Activated T-cell treated with anti-CD3 and anti-CD28 coated beads, Interleukin-2, amount 50 U/mL, for 48 hours (primary cell): ENCODE data around the gene PTGES3.
"Not testable (repeated sequence)": the region's sequence is repeated elsewhere in the genome, so short reads cannot be mapped to it uniquely, and the experiment has no call there.

Experiments used
- DNase-seq, 2 experiments: peaks; one replicate each; pipeline ENCODE4 v3.0.0-alpha.2; 2020

PTGES3 gene

GRCh38 chr12:56704522-56704921, 16.4 kb upstream of the PTGES3 start:
- DNase-seq, result not testable (repeated sequence)

- no peak for DNase-seq
These were observed 11.1 kb upstream of the PTGES3 start for GRCh38 chr12:56699020-56699661.

DNA sequence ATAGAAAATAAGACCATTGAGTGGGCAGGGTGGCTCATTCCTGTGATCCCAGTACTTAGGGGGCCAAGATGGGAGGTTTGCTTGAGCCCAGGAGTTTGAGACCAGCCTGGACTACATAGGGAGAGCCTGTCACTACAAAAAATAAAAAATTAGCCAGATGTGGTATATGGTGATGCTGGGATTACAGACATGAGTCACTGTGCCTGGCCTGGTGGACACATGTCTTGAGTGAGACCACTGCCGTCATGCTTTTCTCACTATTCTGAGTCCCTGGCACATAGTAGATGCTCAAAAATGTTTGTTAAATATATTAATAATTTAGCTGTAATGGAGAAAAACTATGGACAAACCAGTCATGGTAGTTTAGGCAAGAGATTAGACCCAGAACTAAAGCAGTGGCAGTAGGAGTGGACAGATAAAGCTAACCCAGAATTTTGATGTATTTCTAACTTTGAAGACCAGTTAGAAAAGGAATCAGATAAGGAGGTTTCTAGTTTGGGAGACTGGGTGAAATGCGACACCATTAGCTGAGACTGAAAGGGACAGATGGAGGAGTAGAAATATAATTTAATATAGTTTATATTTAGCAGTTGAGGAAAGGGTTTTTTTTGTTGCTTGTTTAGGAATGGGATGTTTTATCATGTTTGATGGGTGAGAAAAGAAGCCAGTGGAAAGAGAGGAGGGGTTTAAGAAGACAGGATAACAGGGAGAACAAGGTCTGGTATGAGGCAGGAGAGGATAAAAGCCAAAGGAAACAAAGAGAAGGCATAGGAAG, 7.4 kb upstream of the PTGES3 start:
- no peak for DNase-seq

DNA sequence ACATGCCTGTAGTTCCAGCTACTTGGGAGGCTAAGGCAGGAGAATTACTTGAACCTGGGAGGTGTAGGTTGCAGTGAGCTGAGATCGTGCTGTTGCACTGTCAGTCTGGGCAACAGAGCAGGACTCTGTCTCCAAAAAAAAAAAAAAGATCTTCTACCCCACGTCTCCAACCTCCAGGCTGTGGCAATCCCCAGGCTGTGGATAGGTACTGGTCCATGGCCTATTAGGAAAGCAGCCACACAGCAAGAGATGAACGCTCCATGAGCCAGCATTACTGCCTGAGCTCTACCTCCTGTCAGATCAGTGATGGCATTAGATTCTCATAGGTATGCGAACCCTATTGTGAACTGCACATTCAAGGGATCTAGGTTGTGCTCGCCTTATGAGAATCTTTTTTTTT, 6.1 kb upstream of the PTGES3 start:
- DNase-seq, result no peak

- no peak for DNase-seq
These were observed 694 bp upstream of the PTGES3 start for GRCh38 chr12:56688846-56689109.

DNA sequence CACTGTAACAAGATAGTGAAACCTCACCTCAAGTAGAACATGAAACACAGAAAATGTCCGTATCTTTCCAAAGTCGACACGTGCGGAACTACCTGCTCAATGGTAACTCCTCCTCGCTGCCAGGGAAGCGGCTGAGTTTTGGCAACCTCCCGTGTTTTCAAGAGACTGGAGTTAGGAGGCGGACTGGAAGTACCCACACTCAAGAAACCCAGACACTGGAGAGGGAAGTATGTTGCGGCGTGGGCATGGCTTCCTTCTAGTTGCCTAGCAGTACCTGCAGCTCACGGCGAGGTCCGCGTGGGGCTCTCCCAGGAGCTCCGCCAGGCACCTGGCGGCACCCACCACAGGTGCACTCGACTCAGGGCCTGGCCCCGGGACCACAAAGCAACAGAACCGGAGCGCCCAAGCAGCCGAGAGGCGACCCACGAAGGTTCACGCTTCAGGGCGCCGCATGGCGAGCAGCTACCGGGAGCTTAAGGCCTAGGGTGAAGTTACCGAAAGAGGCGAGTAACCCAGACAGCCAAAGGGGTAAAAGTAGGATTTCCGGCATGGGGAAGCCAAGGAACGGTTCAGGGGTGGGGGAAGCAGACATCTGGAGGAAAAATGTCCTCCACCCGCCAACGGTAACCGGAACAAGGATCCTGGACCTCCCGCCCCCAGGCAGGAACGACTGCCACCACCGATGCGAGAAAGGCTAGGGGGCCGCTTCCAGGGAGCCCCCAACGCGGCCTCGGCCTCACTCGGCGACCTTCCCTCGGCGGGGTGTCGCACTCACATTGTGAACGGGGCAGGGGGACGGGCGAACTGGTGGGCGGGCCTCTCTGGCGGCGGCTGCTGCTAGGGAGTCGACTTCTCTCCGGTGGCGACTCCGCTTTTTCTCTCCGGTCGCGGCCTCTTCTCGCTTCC, 608 bp downstream of the PTGES3 start:
- DNase-seq, result peak; percentile 71 to 74

- peak; percentile 28 to 34 for DNase-seq
These were observed 3.2 kb downstream of the PTGES3 start for GRCh38 chr12:56684745-56685359.

DNA sequence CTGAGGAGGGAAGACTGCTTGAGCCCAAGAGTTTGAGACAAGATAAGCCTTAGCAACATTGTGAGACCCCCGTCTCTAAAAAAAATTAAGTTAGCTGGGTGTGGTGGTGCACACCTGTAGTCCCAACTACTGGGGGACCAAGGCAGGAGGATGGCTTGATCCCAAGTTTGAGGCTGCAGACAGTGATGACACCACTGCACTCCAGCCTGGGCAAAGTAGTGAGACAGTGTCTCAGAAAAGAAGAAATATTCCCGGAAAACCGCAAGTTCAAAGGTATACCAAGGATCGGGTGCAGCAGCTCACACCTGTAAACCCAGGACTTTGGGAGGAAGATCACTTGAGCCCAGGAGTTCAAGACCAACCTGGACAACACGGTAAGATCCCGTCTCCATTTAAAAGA, 5.8 kb downstream of the PTGES3 start:
- DNase-seq, result no peak

- DNase-seq, result no peak
These were observed 8.1 kb downstream of the PTGES3 start for GRCh38 chr12:56679883-56680575.

DNA sequence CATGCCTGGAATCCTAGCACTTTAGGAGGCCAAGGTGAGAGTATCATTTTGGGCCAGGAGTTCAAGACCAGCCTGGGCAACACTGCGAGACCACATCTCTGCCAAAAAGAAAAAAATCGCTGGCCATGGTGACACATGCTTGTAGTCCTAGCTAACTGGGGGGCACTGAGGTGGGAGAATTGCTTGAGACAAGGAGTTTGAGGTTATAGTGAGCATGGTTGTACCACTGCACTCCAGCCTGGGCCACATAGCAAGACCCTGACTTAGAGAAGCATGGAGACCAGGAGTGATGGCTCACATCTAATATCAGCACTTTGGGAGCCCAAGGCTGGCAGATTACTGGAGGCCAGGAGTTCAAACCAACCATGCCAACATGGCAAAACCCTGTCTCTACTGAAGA, 9.2 kb downstream of the PTGES3 start:
- no peak for DNase-seq

GRCh38 chr12:56677680-56678079, 10.4 kb downstream of the PTGES3 start:
- no peak for DNase-seq

DNA sequence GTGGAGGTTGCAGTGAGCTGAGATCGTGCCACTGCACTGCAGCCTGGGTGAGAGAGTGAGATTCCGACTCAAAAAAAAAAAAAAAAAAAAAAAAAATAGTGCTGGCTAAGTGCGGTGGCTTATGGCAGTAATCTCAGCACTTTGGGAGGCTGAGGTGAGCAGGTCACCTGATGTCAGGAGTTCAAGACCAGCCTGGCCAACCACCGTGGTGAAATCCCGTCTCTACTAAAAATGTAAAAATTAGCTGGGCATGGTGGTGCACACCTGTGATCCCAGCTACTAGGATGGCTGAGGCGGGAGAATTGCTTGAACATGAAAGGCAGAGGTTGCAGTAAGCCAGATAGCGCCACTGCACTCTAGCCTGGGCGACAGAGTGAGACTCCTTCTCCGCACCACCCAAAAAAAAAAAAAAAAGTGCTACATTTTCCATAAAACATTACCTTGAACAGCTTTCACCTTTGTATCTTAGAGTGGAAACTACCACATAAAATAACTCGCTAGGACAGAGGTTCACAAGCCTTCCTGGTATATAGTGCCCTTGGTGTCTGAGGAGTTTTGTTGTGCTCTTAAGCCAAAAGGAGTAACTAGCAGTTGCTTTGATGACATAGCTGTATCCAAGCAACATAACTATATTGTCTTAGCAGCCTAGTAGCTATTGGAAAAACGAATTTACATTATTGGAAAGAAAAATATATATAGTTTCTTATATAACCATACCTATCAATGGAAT, 11.1 kb downstream of the PTGES3 start:
- peak in 1 of 2 experiments; percentile 17 for DNase-seq

DNA sequence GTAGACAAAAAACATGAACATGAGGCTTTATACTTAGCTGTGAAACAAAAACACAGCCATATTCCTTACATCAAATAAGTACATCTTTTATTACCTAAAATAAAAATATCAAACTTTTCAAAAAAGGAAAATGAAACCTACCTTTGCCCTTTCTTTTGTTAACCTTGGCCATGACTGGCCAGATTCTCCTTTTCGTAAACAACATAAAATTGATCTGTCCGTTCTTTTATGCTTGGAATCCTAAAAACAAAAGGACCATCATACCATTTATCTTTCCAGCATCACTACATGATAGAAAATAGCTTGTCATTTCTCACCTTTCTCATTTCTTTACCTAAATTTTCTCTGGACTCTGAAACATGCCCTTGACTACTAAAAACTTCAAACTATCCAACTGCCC, 16.5 kb downstream of the PTGES3 start:
- no peak for DNase-seq

GRCh38 chr12:56670836-56671235, 17.2 kb downstream of the PTGES3 start:
- no peak for DNase-seq

GRCh38 chr12:56668197-56668457, 20.0 kb downstream of the PTGES3 start:
- no peak for DNase-seq

GRCh38 chr12:56661979-56662638, 26.0 kb downstream of the PTGES3 start:
- DNase-seq, result peak in 1 of 2 experiments; percentile 20

DNA sequence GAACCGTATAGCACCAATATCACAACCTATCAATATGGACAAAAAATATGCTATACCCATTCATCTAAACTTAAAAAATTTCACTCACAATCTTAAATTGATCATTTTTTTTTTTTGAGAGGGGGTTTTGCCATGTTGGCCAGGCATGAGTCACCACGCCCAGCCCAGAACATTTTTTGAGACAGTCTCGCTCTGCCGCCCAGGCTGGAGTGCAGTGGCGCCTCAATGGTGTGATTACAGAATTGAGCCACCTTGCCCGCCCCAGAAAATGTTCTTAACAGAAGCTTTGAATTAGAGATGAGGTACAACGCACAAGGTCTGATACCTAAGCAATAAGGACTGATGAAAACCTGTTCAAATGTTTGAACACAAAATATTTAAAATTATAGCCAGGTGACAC, 26.5 kb downstream of the PTGES3 start:
- peak in 1 of 2 experiments; percentile 20 for DNase-seq

- DNase-seq, result no peak
These were observed 29.2 kb downstream of the PTGES3 start for GRCh38 chr12:56658921-56659320.

GRCh38 chr12:56657416-56658379, 30.4 kb downstream of the PTGES3 start:
- DNase-seq, result peak; percentile 31 to 44

DNA sequence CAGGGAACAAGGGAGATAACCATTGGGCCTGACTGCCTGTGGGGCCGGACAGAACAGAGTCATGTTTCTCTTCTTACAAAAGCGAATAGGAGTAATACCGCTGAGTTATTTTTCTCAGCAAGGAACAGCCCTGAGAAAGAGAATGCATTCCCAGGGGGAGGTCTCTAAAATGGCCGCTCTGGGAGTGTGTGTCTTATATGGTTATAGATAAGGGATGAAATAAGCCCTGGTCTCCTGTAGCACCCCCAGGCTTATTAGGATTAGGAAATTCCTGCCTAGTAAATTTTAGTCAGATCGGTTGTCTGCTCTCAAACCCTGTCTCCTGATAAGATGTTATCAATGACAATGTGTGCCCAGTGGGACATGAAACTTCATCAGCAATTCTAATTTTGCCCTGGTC, 34.3 kb downstream of the PTGES3 start:
- peak in 1 of 2 experiments; percentile 18 for DNase-seq
